Uterine smooth muscle cell (primary cell): ENCODE results near the gene C1orf35. TPM values are rescaled to one million over a fixed set of nuclear protein-coding genes. Genes with fewer than 3 reads are reported as not detected.

Experiments
- total RNA-seq: library from RNA; depleted of rRNA; stranded (reverse); fragments of >200 nt; gene quantifications from 2 replicates; pipeline ENCODE4 v1.2.3, GENCODE V29; 2014

C1orf35 gene
- 9.2 and 14.3 TPM in 2 replicates for total RNA-seq

DNA sequence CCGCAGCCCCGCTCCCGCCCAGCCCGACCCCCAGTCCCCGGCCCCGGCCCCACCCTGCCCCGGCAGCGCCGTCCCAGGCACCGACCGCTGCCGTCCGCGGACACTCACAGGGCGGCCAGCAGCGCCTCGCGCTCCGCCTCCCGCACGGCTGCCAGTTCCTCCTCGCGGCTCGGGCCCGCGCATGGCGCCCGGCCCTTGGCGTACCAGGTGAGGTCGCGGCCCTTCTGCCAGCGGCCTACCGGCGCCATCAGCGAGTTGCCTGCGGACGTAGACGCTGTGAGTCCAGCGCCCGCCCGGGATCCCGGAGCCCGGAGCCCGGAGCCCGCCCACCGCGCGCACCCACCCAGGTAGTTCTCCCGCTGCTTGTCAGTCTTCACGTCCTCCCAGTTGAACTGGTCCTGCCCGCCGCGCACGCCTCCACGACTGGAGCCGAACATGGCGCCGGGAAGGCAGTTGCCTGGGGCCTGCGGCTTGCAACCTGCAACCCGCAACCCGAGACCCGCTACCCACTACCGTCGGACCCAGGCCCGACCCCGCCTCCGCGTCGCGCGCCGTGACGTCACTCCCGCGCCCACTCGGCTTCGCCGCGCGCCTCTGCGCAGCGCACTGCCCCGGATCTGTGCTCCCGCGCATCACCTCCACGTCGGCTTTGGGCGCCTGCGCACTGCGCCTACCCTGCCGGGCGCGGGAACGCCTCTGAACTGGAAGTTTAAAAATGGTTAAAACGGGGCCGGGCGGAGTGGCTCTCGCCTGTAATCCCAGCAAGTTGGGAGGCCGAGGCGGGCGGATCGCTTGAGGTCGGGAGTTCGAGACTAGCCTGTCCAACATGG is at the start of gene C1orf35:
Gene C1orf35, minus strand, starts transcription at position 535 of the 830 bp plus-strand sequence. Its CDS starts 98 bp downstream, at position 437.

DNA sequence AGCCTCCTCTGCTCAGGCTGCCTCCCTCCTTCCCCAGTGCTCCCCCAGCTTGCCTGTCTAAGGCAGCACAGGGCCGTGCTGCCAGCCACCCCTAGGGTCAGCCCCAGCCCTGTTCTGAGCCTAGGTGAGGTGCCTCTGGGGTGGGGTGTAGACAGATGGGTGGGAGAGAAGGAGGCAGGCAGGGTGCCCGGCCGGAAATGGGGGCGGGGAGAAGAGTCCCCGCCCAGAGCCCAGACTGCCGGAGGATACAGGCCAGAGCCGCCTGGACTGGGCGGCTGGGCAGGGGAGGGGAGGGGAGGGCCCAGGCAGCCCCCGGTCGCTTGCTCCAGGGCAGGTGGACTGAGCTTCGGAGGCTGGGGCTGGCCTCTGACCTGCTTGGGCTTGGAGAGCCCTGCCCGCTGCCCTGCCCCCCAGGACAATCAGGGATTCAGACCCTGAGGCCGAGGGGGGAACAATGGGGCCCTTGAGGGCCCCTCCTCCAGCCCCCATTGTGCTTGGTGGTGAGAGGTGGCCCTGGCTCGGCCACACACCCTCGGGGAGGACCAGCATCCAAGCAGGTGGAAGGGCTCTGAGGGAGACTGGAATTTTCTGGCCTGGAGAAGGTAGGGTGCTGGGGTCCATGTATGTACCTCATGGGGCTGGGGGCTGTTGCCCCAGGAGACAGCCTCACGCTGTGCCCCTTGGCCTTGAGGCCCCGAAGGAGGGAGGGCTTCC is 46.4 kb upstream of the C1orf35 start, which contains the start of gene GJC2:
Gene GJC2, plus strand, starts transcription at position 525 of the 714 bp plus-strand sequence. CDS start 7,829 bp downstream, outside the sequence.

DNA sequence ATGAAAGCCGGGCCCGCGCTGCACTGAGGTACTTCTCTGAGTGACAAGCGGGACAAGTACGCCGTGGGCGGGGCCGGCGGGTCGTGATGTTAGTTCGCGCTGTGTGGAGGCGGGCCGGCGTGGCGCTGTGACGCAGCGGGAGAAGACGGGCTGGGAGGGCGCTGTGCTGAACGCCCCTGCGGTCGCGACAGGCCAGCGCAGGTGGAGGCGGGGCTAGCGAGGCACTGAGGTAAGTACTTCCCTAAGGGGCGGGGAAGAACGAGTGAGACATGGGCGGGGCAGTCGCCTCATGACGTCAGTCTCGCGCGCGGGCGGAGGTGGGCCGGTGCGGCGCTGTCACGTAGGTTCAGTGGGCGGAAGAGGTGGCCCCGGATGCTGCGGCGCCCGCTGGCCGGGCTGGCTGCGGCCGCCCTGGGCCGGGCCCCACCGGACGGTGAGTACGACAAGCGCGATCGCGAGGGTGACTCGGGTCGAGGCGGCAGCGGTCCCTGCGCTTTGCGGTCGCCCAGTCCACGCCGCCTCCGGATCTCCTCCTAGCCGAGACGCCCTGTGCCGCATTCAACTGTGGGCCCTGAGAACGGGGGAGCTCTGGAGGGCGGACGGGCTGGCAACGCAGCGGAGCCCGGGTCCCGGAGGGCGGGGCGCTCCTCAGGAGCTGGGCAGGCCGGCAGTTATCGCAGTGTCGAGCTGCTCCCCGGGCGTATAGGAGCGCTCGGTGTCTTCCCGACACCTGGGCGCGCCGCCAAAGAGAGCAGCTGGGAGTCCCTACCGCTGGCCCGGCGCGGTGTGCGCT is 37.0 kb upstream of the C1orf35 start, which contains the start of gene GUK1:
Gene GUK1, plus strand, starts transcription at position 349 of the 793 bp plus-strand sequence. Its CDS starts 24 bp downstream, at position 373.

DNA sequence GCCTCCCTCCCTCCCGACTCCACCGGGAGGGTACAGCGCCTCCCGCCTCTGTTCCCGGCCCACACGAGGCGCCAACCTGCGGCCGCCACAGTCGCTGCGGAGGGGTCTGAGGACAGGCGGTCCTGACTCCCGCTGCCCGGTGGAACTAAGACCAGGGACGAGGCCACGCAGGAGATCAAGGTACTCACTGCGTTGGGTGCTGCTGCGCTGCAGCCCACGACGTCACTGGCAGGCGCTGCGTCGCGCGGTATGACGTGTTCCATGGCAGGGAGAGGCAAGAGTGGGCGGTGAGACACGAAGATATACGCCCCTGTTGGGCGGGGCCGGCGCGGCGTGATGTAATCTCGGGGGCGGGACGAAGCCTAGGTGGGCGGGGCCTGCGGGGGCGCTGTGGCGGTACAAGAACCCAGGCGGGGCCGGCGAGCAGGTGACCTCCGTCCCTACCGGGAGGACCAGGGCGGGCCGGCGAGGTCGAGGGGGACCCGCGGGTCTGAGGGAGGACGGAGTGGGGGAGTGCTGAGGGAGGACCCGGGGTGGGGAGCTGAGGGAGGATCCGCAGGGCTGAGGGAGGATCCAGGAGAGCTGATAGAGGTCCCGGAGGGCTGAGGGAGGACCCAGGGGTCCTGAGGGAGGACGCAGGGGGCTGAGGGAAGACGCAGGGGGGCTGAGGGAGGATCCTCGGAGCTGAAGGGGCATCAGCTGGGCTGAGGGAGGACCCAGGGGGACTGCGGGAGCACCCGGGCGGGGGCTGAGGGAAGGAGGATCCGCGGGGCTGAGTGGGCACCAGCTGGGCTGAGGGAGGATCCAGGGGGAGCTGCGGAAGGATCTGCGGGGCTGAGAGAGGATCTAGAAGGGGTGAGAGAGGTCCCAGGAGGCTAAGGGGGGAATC is 6.2 kb upstream of the C1orf35 start, which contains the start of gene MRPL55:
Gene MRPL55, minus strand, starts transcription at position 227 of the 889 bp plus-strand sequence. CDS start 1,039 bp downstream, outside the sequence.

DNA sequence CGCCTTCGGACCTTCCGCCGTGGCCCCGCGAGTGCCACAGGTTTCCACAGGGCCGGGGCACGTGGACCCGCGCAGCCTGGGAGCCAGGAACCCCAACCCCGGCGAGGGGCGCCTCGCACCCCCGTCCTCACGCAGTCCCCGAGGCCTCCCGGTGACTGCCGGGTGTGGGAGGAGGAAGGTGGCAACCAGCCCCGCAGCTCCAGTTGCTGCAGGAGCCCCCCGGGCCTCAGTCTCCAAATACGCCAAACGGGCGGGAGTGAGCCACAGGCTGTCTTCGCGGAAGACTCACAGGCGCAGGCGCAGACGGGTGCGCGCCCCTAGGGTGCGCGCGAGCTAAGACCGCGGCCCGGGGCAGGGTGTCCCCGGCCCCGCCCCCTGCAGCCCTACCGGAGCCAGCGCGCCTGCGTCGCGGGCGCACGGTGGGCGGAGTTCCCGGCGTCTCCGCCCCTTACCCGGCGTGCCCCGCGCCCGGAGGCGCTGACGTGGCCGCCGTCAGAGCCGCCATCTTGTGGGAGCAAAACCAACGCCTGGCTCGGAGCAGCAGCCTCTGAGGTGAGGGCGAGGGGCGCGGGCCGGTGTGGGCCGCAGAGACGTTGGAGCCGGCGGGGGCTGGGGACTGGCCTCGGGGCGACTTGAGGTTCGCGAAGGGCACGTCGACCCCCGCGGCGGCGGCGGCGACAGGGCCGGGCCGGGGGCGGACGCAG is 20.8 kb downstream of the C1orf35 start, which contains the start of gene ARF1:
Gene ARF1, plus strand, starts transcription at position 495 of the 704 bp plus-strand sequence. CDS start 14,407 bp downstream, outside the sequence.

Other genes with a start within 250 kb of the C1orf35 start
- gene WNT9A, start 155.4 kb downstream of the C1orf35 start, total RNA-seq = 0.62 and 0.77 TPM in 2 replicates
- gene WNT3A, start 96.3 kb downstream of the C1orf35 start, total RNA-seq = not detected in 2 replicates
- gene ARF1, start 20.6 kb downstream of the C1orf35 start, total RNA-seq = 257 and 351 TPM in 2 replicates
- 64.3 and 76.0 TPM in 2 replicates for gene MRPL55, start 6.0 kb upstream of the C1orf35 start, total RNA-seq
- gene GUK1, start 37.0 kb upstream of the C1orf35 start, total RNA-seq = 456 and 472 TPM in 2 replicates
- gene GJC2, start 46.6 kb upstream of the C1orf35 start, total RNA-seq = 7.4 and 9.7 TPM in 2 replicates
- 4.9 and 7.3 TPM in 2 replicates for gene IBA57, start 62.5 kb upstream of the C1orf35 start, total RNA-seq
- gene OBSCN, start 104.7 kb upstream of the C1orf35 start, total RNA-seq = 10.7 and 31.2 TPM in 2 replicates